Ovary (tissue), 3 donors: ENCODE data around the gene BCL3.

Experiments
- EP300 ChIP-seq: sonication (generic); formaldehyde crosslinking; IDR thresholded peaks from one replicate; pipeline ENCODE4 v1.6.1; 2017; ENCODE audit warnings: antibody characterized with exemption
- POLR2A ChIP-seq: fragments of 450-650 bp; IDR thresholded peaks from one replicate; pipeline ENCODE4 v1.6.1; 2017; ENCODE audit warnings: antibody characterized with exemption, mild to moderate bottlenecking, moderate library complexity
- TF ChIP-seq, protein P1 (sequence below), 3 donors: fragments of 450-650 bp in 2 of 3; fragments of 200-600 bp in 1 of 3; IDR thresholded peaks; one replicate each; pipeline versions ENCODE4 v1.5.1 to v1.8.0; 2016 to 2022; ENCODE audit warnings: antibody characterized with exemption in 3 of 3, mild to moderate bottlenecking in 1 of 3
- donor health status: DM: no; HTN: no; CAD: no.

DNA sequence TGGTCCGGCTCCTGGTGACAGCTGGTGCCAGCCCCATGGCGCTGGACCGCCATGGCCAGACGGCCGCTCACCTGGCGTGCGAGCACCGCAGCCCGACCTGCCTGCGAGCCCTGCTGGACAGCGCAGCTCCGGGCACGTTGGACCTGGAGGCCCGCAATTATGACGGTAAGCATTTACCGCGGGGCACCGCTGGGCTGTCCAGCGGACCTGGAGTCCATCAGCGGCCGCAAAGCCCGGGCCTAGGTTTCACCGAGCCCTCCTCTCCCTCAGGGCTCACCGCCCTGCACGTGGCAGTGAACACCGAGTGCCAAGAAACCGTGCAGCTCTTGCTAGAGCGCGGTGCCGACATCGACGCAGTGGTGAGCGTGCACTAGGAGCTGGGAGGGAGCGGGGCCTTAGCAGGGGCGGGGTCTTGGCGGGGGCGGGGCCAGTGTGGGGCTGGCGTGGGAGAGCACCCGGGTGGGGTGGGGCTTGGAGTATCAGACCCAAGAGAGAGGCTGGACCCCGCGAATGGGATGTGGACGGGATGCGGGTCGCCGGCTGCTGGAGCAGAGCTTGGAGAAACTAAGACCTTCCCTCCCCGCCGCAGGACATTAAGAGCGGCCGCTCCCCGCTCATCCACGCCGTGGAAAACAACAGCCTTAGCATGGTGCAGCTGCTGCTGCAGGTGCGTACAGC lies 8.7 kb downstream of the BCL3 start:
- TF ChIP-seq, protein P1, sequence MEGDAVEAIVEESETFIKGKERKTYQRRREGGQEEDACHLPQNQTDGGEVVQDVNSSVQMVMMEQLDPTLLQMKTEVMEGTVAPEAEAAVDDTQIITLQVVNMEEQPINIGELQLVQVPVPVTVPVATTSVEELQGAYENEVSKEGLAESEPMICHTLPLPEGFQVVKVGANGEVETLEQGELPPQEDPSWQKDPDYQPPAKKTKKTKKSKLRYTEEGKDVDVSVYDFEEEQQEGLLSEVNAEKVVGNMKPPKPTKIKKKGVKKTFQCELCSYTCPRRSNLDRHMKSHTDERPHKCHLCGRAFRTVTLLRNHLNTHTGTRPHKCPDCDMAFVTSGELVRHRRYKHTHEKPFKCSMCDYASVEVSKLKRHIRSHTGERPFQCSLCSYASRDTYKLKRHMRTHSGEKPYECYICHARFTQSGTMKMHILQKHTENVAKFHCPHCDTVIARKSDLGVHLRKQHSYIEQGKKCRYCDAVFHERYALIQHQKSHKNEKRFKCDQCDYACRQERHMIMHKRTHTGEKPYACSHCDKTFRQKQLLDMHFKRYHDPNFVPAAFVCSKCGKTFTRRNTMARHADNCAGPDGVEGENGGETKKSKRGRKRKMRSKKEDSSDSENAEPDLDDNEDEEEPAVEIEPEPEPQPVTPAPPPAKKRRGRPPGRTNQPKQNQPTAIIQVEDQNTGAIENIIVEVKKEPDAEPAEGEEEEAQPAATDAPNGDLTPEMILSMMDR (IDR thresholded peaks at IDR 0.05): no peak
- TF ChIP-seq POLR2A (no peak), EP300 (no peak)
